PC-3 (cell line): ENCODE data around the gene ENTHD1. TPM values are rescaled to one million over a fixed set of nuclear protein-coding genes. Genes with fewer than 3 reads are reported as not detected.
"Not testable (repeated sequence)": the region's sequence is repeated elsewhere in the genome, so short reads cannot be mapped to it uniquely, and the experiment has no call there.

ENCODE experiments used
- ATAC-seq: fragments of 200-7000 bp; cut with Tn5 transposase; 2 replicates; pipeline ENCODE4 v1.9.1; 2020; ENCODE audit warnings: mild to moderate bottlenecking, moderate library complexity
- BruUV-seq: library from RNA; stranded (reverse); fragments of 400-500 nt; replicated peaks from 2 replicates; lab custom pipeline; 2021; lab: Mats Ljungman, UMichigan
- CTCF ChIA-PET: fragments of 300-600 bp; sonication (Branson Sonifier 250); formaldehyde crosslinking; loops from one replicate; lab custom pipeline; 2022; ENCODE audit warnings: antibody characterized with exemption; lab: Charles Lee
- POLR2A ChIA-PET: fragments of 300-600 bp; sonication (Branson Sonifier 250); formaldehyde crosslinking; loops from one replicate; lab custom pipeline; 2022; ENCODE audit warnings: antibody characterized with exemption; ENCODE audit not compliant: unreplicated experiment; lab: Charles Lee
- DNase-seq: peaks from one replicate; pipeline ENCODE4 v3.0.0-alpha.2; 2015
- H2AFZ ChIP-seq: fragments of 300-600 bp; sonication (generic); 2 replicates; pipeline ENCODE4 v1.6.0; 2016; ENCODE audit warnings: antibody characterized with exemption, low read length
- H3F3A ChIP-seq: fragments of 300-600 bp; sonication (generic); one replicate; pipeline ENCODE4 v1.6.0; 2017; ENCODE audit warnings: antibody characterized with exemption, low read length, control low read depth, mild to moderate bottlenecking; ENCODE audit not compliant: unreplicated experiment
- H3K27ac ChIP-seq: fragments of 300-600 bp; sonication (generic); 2 replicates; pipeline ENCODE4 v1.5.1; 2016; ENCODE audit warnings: mild to moderate bottlenecking, low read length
- H3K27me3 ChIP-seq: fragments of 300-600 bp; sonication (generic); 2 replicates; pipeline ENCODE4 v1.6.1; 2016; ENCODE audit warnings: low read length, mixed read lengths
- H3K36me3 ChIP-seq: fragments of 300-600 bp; sonication (generic); 2 replicates; pipeline ENCODE4 v1.6.1; 2016; ENCODE audit warnings: low read depth, mixed run types, low read length, mixed read lengths
- H3K4me1 ChIP-seq: fragments of 300-600 bp; sonication (generic); 2 replicates; pipeline ENCODE4 v1.5.1; 2016; ENCODE audit warnings: low read length; ENCODE audit not compliant: insufficient read depth
- H3K4me2 ChIP-seq: fragments of 300-600 bp; sonication (generic); 2 replicates; pipeline ENCODE4 v1.6.0; 2016; ENCODE audit warnings: low read length
- H3K4me3 ChIP-seq: fragments of 300-600 bp; sonication (generic); 2 replicates; pipeline ENCODE4 v1.5.1; 2016; ENCODE audit warnings: mild to moderate bottlenecking, low read length, mixed read lengths
- H3K79me2 ChIP-seq: fragments of 300-600 bp; sonication (generic); 2 replicates; pipeline ENCODE4 v1.6.1; 2017; ENCODE audit warnings: low read length, mixed read lengths
- H3K9ac ChIP-seq: fragments of 300-600 bp; sonication (generic); 2 replicates; pipeline ENCODE4 v1.6.0; 2016; ENCODE audit warnings: mild to moderate bottlenecking, low read length
- H3K9me2 ChIP-seq: fragments of 300-600 bp; sonication (generic); replicated peaks from 2 replicates; pipeline ENCODE4 v1.6.1; 2016; ENCODE audit warnings: mixed run types, low read length, mixed read lengths
- H3K9me3 ChIP-seq: fragments of 300-600 bp; sonication (generic); 2 replicates; pipeline ENCODE4 v1.6.1; 2016; ENCODE audit warnings: low read length, mixed read lengths
- H4K20me1 ChIP-seq: fragments of 300-600 bp; sonication (generic); 2 replicates; pipeline ENCODE4 v1.6.1; 2016; ENCODE audit warnings: low read length, mixed read lengths
- EZH2 ChIP-seq: fragments of 300-600 bp; sonication (generic); IDR thresholded peaks from one replicate; pipeline ENCODE4 v1.6.1; 2017; ENCODE audit warnings: antibody characterized with exemption, mild to moderate bottlenecking, low read length; ENCODE audit not compliant: unreplicated experiment
- EZH2phosphoT487 ChIP-seq: fragments of 300-600 bp; sonication (generic); IDR thresholded peaks from 2 replicates; pipeline ENCODE4 v1.6.1; 2018; ENCODE audit warnings: mild to moderate bottlenecking, antibody characterized with exemption, low read length, borderline replicate concordance
- intact Hi-C: fragments of 100-400 bp; cut with micrococcal nuclease; formaldehyde crosslinking; loops from 2 replicates; pipeline ENCODE4 v1.9.0; 2023
- total RNA-seq: library from RNA; depleted of rRNA; stranded (reverse); fragments of >200 nt; gene quantifications from 2 replicates; pipeline ENCODE4 v1.2.3, GENCODE V29; 2014
- TF ChIP-seq, protein P1 (sequence below): fragments of 300-600 bp; sonication (generic); conservative IDR thresholded peaks from 2 replicates; pipeline ENCODE4 v1.5.1; 2017; ENCODE audit warnings: antibody characterized with exemption, low read depth, mild to moderate bottlenecking, low read length

The ENTHD1 gene
- total RNA-seq, 1 experiment from 2014 or later: not detected

DNA sequence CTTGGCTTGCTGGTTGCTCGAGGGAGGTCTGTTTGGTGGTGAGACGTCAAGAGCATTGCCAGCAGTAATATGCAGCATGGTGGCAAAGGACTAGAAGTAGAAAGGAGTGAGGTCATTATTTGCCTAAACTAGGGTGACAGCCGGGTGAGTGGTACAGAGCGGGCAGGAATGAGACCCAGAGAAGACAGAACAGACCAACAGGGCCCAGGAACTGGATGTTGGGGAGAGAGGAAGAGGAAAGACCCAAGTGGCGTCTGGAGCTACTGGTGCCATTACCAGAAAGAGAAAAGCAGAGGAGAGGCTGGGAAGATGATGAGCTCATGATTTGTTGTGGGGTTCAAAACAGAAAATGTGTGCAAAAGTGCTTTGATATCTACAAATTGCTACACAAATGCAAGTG is 158.7 kb downstream of the ENTHD1 start:
- POLR2A ChIA-PET: no interaction called here
- H3K9me3 ChIP-seq: no peaks in the 10 kb centered on the region
- H2AFZ ChIP-seq: no peak overlapping the region
- intact Hi-C loops: no loop called here
- H3F3A ChIP-seq: no peaks in the 10 kb centered on the region
- H3K4me3 ChIP-seq: no peak overlapping the region
- no peaks in the 10 kb centered on the region for H3K9me2 ChIP-seq
- H3K27ac ChIP-seq: no peak overlapping the region
- H3K79me2 ChIP-seq: no peaks in the 10 kb centered on the region
- no peaks in the 10 kb centered on the region for H3K36me3 ChIP-seq
- BruUV-seq: no TSS peak
- no peaks in the 10 kb centered on the region for H4K20me1 ChIP-seq
- no peak for TF ChIP-seq EZH2
- TF ChIP-seq EZH2phosphoT487: no peak
- TF ChIP-seq, protein P1, sequence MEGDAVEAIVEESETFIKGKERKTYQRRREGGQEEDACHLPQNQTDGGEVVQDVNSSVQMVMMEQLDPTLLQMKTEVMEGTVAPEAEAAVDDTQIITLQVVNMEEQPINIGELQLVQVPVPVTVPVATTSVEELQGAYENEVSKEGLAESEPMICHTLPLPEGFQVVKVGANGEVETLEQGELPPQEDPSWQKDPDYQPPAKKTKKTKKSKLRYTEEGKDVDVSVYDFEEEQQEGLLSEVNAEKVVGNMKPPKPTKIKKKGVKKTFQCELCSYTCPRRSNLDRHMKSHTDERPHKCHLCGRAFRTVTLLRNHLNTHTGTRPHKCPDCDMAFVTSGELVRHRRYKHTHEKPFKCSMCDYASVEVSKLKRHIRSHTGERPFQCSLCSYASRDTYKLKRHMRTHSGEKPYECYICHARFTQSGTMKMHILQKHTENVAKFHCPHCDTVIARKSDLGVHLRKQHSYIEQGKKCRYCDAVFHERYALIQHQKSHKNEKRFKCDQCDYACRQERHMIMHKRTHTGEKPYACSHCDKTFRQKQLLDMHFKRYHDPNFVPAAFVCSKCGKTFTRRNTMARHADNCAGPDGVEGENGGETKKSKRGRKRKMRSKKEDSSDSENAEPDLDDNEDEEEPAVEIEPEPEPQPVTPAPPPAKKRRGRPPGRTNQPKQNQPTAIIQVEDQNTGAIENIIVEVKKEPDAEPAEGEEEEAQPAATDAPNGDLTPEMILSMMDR: no peak
- H3K9ac ChIP-seq: no peak overlapping the region
- ATAC-seq (no peak), DNase-seq (no peak)
- no peak overlapping the region for H3K4me2 ChIP-seq
- no peaks in the 10 kb centered on the region for H3K4me1 ChIP-seq
- peaks cover 54% of the 10 kb centered on the region for H3K27me3 ChIP-seq
- CTCF ChIA-PET: no interaction called here

DNA sequence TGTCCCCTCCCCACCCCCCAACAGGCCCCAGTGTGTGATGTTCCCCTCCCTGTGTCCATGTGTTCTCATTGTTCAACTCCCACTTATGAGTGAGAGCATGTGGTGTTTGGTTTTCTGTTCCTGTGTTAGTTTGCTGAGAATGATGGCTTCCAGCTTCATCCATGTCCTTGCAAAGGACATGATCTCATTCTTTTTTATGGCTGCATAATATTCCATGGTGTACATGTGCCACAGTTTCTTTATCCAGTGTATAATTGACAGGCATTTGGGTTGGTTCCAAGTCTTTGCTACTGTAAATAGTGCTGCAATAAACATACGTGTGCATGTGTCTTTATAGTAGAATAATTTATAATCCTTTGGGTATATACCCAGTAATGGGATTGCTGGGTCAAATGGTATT is 159.5 kb downstream of the ENTHD1 start:
- ATAC-seq, CTCF ChIA-PET, H2AFZ ChIP-seq, H3K36me3 ChIP-seq, H3K4me3 ChIP-seq, DNase-seq, H3K4me2 ChIP-seq, H3K9me3 ChIP-seq, BruUV-seq, H3K4me1 ChIP-seq, H3K79me2 ChIP-seq, H3K27ac ChIP-seq, POLR2A ChIA-PET, H4K20me1 ChIP-seq, intact Hi-C loops, H3F3A ChIP-seq, H3K9ac ChIP-seq, H3K9me2 ChIP-seq: not testable (repeated sequence)
- peaks cover 54% of the 10 kb centered on the region for H3K27me3 ChIP-seq

DNA sequence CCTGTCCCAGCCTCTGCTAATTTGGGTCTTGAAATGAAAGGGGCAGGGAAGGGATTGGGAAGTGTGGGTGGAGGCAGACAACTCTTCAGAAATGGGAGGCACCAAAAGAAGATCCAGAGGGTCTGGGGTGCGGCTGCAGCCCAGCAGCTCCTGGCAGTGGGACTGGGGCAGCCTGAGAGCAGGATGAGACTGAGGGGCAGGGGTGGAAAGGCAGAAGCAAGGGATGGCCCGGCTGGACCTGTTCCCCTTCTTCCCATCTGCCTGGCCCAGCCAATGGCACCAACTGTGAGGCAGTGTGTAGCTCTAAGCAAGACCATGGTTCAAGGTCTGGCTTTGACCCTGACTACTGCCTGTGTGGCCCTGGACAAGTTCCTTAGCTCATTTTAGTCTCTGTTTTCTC is 160.4 kb downstream of the ENTHD1 start:
- Histone ChIP-seq H2AFZ (no peak overlapping the region), H3K4me3 (no peak overlapping the region), H4K20me1 (no peaks in the 10 kb centered on the region), H3K36me3 (no peaks in the 10 kb centered on the region), H3K9ac (no peak overlapping the region), H3K4me2 (no peak overlapping the region), H3K9me3 (no peaks in the 10 kb centered on the region), H3K9me2 (no peaks in the 10 kb centered on the region), H3K27ac (no peak overlapping the region), H3K79me2 (no peaks in the 10 kb centered on the region), H3K27me3 (peaks cover 49% of the 10 kb centered on the region), H3K4me1 (no peaks in the 10 kb centered on the region), H3F3A (no peaks in the 10 kb centered on the region)
- TF ChIP-seq EZH2phosphoT487 (no peak), EZH2 (no peak)
- TF ChIP-seq, protein P1: no peak
- BruUV-seq: no TSS peak
- ATAC-seq (no peak), DNase-seq (no peak)
- intact Hi-C loops: no loop called here
- POLR2A ChIA-PET: no interaction called here
- CTCF ChIA-PET: no interaction called here
